Measurements from ENCODE around the gene HSP90AB1.

HSP90AB1 gene

DNA sequence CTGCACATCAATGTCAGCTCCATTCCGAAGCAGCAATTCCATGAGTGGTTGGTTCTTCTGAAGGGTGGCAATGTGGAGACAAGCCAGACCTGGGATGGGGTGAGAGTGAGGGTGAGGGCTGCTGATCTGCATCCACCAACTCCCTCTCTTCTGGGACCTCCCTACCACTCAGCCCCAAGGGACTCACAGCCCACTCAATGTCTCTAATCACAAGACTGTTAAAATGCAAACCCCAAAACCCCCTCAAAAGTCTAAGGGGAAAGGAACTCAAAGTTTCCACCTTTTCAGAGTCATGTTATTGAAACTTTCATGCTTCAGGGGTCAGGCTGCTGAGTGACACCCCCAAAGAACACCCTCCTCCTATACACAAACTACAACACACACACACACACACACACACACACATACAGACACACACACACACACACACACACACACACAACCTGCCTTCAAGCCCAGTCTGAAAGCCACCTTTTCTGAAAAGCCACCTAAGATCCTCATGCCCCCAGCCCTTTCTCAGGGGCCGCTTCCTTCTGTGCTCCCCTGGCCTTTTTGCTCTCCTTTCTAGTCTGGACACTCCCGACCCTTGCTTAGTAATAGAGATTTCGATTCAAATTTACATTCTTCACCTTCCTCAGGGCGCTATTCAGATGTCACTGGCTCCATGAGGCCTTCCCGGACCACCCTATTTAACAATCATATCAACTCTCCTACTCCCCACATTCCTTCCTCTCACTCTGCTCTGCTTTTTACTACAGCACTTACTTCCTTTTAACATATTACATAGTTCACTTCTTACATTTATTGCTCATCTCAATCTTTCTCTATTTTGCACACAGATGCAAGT, 13.8 kb downstream of the HSP90AB1 start:
- DNase-seq (ENCODE audit: low read depth) = no peak
- H3K4me3 ChIP-seq (ENCODE audit: low read length) = no peak overlapping the region

DNA sequence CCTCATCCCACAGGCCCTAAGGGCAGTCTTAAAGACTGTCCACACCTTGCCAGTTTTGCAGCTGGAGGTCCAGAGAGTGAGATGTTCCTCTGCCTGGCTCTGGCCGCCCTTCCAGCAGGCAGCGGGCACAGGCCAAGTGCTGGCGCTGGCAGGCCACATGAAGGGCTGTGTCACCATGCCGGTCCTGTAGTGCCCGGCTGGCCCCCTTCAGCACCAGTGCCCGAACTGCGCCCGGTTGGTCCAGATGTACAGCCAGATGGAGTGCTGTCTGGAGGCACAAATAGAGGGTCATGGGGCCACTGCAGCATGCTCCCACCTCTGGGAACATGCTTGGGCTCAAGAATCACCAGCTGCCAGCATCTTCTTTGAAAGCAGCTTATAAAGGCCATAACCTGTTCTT, 14.7 kb downstream of the HSP90AB1 start:
- DNase-seq (ENCODE audit: low read depth) = no peak
- TF ChIP-seq, protein P1, sequence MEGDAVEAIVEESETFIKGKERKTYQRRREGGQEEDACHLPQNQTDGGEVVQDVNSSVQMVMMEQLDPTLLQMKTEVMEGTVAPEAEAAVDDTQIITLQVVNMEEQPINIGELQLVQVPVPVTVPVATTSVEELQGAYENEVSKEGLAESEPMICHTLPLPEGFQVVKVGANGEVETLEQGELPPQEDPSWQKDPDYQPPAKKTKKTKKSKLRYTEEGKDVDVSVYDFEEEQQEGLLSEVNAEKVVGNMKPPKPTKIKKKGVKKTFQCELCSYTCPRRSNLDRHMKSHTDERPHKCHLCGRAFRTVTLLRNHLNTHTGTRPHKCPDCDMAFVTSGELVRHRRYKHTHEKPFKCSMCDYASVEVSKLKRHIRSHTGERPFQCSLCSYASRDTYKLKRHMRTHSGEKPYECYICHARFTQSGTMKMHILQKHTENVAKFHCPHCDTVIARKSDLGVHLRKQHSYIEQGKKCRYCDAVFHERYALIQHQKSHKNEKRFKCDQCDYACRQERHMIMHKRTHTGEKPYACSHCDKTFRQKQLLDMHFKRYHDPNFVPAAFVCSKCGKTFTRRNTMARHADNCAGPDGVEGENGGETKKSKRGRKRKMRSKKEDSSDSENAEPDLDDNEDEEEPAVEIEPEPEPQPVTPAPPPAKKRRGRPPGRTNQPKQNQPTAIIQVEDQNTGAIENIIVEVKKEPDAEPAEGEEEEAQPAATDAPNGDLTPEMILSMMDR (conservative IDR thresholded peaks at IDR 0.05; ENCODE audit: low read depth, low read length) = no peak
- no peak overlapping the region for H3K4me3 ChIP-seq (ENCODE audit: low read length)

More for the DNA sequence above, 13.8 kb downstream of the HSP90AB1 start:
- TF ChIP-seq, protein P1 (conservative IDR thresholded peaks at IDR 0.05; ENCODE audit: low read depth, low read length) = no peak

DNA sequence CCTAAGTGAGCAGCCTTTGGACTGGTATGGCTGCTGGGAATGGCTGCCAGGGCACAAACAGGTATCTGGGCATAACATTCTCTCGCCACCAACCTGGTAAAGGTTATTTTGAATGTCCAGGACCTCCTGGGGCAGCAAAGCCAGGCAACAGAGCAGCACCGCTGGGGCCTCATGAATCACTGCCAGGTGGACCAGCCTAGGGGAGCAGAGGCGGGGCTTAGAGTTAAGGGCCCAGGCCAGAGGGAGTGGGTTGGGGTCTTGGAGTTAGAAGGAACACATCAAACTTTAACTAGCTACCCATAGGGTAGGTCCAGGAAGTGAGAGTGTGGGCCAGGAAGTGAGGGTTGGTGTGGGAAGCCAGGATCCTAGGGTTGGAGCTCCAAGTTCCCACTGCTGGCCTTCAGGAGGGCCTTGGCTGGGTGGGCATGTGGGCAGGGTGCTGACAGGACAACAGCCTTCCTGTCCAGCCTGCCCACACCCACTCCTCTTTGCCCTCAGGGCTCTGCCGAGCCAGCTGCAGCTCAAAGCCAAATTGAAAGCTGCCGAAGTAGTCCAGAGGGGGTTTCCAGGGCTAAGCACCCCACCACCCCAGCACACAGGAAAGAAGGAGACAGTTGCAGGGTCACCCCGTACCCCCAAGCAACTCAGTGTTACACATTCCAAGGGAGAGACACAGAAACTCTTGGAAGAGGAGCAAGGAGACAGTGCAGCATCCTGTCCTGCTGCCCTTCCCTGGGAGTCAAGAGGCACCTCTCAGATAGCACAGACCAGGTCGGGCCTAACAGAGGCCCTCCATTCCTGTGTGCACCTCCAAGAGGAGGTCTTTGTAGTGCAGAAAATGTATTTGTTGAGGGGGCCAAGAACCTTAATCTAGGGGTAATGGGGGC, 15.8 kb downstream of the HSP90AB1 start:
- peak overlapping the region; percentile 75 for H3K4me3 ChIP-seq (ENCODE audit: low read length)
- TF ChIP-seq, protein P1 (conservative IDR thresholded peaks at IDR 0.05; ENCODE audit: low read depth, low read length) = no peak
- DNase-seq (ENCODE audit: low read depth) = no peak

DNA sequence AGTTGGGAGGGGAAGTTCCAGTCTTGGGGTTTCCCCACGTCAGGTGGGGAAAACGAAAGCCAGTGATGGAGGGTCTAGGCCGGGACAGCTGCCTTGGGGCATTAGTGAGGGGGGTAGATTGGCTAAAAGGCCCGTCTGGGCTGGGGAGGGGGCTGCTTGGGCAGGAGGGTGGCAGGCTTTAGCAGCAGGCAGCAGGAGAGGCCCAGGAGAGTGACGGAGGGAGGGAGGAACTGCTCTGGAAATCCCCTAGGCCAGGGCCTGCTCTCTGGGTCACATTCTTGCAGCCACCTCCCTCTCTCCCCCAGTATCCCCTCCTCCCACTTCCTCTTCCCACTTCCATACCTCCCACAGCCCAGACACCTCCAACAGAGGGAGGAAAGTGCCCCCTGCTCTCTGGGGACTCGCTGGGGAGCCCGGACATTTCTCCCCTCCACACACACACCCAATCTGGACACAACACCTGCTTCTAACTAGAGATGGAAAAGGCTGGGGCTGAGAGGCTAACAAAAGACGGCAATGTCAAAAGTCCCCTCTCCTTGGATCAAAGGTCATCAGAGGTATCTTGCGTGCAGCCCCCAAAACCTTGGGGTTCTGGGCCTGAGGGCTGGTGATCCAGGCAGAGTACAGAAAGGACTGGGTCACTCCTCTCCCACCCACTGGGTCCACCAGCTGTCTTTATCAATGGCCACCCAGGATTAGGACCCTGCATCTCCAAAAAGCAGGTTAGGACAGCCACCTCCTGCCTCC, 16.6 kb downstream of the HSP90AB1 start:
- no peak for DNase-seq (ENCODE audit: low read depth)
- H3K4me3 ChIP-seq (ENCODE audit: low read length) = peak overlapping the region; percentile 75
- TF ChIP-seq, protein P1 (conservative IDR thresholded peaks at IDR 0.05; ENCODE audit: low read depth, low read length) = no peak

DNA sequence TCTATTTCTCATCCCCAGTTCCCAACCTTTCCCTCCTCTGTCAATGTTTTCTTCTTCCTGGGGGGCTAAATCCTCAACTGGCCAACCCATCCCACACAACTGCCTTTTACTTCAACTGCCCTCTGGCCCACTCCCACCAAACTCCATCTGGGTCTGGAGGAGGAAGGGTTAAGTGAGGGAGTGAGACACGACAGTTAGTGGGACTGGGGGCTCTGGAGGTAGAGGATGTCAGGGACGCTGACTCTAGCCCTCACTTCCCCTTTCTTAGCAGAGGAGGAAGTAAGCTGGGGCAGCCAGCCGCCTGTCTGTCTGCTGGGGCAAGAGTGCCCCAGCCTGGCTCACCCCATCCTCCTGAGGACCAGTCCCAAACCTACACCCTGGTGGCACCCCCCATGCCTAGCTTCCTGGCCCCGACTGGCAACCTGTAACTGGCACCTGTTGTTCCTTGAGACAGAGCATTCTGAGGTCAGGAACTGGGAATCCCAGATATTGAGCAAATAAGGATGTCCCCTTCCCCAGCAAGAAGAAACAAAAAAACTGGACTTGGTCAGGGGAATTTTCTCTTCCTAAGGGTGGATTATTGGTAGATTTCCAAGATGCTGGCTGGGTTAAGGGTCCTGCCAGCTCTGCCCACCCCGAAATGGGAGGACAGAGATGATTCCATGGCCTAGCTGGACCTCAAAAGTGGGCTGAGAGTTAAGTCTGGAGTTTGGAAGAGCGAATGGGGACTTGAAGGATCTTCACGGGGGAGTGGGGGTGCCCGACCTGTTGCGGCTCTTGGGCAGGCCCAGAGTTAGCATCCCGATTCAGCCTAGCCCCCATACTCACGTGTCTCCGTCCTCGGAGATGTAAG, 17.5 kb downstream of the HSP90AB1 start:
- TF ChIP-seq, protein P1 (conservative IDR thresholded peaks at IDR 0.05; ENCODE audit: low read depth, low read length) = no peak
- peak overlapping the region; percentile 75 for H3K4me3 ChIP-seq (ENCODE audit: low read length)
- no peak for DNase-seq (ENCODE audit: low read depth)

Measured in retinal pigment epithelial cell (primary cell).